ENCODE results near the gene XPO4. TPM values are rescaled to one million over a fixed set of nuclear protein-coding genes. Genes with fewer than 3 reads are reported as not detected.

The XPO4 gene
- total and polyA plus RNA-seq, 2 donors (not counting 3 experiments of a cell fraction or from before 2014, with no cell fraction given) = 6.0 to 22.5 TPM

GRCh38 chr13:20882206-20882605, 20.3 kb downstream of the XPO4 start:
- POLR2A ChIA-PET = no interaction called here

GRCh38 chr13:20877902-20878301, 24.6 kb downstream of the XPO4 start:
- CTCF ChIA-PET = no interaction called here
- intact Hi-C loops (cut with micrococcal nuclease) = no loop called here

More at GRCh38 chr13:20882206-20882605, 20.3 kb downstream of the XPO4 start:
- intact Hi-C loops (cut with micrococcal nuclease) = loop anchor here (1.0 to 2.0 kb wide), 2 partner anchors 9 to 21 kb away; partner anchors contain the start of gene XPO4
- no peaks in the 10 kb centered on the region for H3K9me1 ChIP-seq (replicated peaks; ENCODE audit: control insufficient read depth, extremely low read depth, insufficient read depth, low read length)
- TF ChIP-seq POLR2A (IDR thresholded peaks at IDR 0.05; ENCODE audit: low read depth, low read length) (no peak), MYC (IDR thresholded peaks at IDR 0.05; ENCODE audit: low read depth, low read length) (no peak), EZH2 (IDR thresholded peaks at IDR 0.05; ENCODE audit: borderline replicate concordance, low read depth, low read length, severe bottlenecking) (no peak), GATA2 (IDR thresholded peaks at IDR 0.05; ENCODE audit: insufficient read depth, insufficient read length, low read depth, low read length) (no peak), POLR2AphosphoS5 (IDR thresholded peaks at IDR 0.05; ENCODE audit: insufficient read depth, low read depth, low read length) (no peak)
- no peak overlapping the region for H2AFZ ChIP-seq (ENCODE audit: low read depth, low read length)
- H4K20me1 ChIP-seq (replicated peaks; ENCODE audit: control insufficient read depth, extremely low read depth, insufficient read depth, low read length) = no peaks in the 10 kb centered on the region
- no peaks in the 10 kb centered on the region for H3K36me3 ChIP-seq (ENCODE audit: control insufficient read depth in 2 of 2, extremely low read depth in 1 of 2, insufficient read depth in 2 of 2, low read length in 2 of 2)
- H3K27ac ChIP-seq (ENCODE audit: insufficient read depth, low read depth, low read length) = no peak overlapping the region
- DNase-seq (ENCODE audit: low read depth, low spot score) (no peak), FAIRE-seq (no peak)
- peaks cover 15% of the 10 kb centered on the region for H3K4me1 ChIP-seq (ENCODE audit: control insufficient read depth, extremely low read depth, insufficient read depth, low read length)
- no peak overlapping the region for H3K4me3 ChIP-seq (replicated peaks in 1 of 3; ENCODE audit: insufficient read depth in 1 of 3, low read depth in 1 of 3, low read length in 3 of 3)
- CTCF ChIA-PET = interaction anchor here (0.8 to 1.2 kb wide), 5 partner anchors 9 to 685 kb away, joined by 3 to 8 read pairs (median 4); partner anchors contain the start of gene XPO4
- H3K27me3 ChIP-seq (ENCODE audit: control insufficient read depth in 2 of 2, insufficient read depth in 2 of 2, low read length in 2 of 2) = no peaks in the 10 kb centered on the region
- H3K4me2 ChIP-seq (ENCODE audit: insufficient read depth, low read length) = no peak overlapping the region
- peaks cover 88% of the 10 kb centered on the region for H3K79me2 ChIP-seq (ENCODE audit: control insufficient read depth, insufficient read depth, low read length)
- H3K9ac ChIP-seq (replicated peaks; ENCODE audit: extremely low read depth, insufficient read depth, low read length) = no peak overlapping the region
- dilution Hi-C loops (cut with MboI; ENCODE audit: extremely low pct_ligation_motif_present, low sequenced_read_pairs) = no loop called here
- no peaks in the 10 kb centered on the region for H3K9me3 ChIP-seq (replicated peaks; ENCODE audit: control insufficient read depth, insufficient read depth, low read length)
- no TSS peak for BruUV-seq (replicated peaks)

More at GRCh38 chr13:20877902-20878301, 24.6 kb downstream of the XPO4 start:
- Histone ChIP-seq H3K4me1 (ENCODE audit: control insufficient read depth, extremely low read depth, insufficient read depth, low read length) (peaks cover 22% of the 10 kb centered on the region), H3K4me2 (ENCODE audit: insufficient read depth, low read length) (no peak overlapping the region), H3K9me1 (replicated peaks; ENCODE audit: control insufficient read depth, extremely low read depth, insufficient read depth, low read length) (no peaks in the 10 kb centered on the region), H3K9ac (replicated peaks; ENCODE audit: extremely low read depth, insufficient read depth, low read length) (no peak overlapping the region), H2AFZ (ENCODE audit: low read depth, low read length) (no peak overlapping the region), H3K9me3 (replicated peaks; ENCODE audit: control insufficient read depth, insufficient read depth, low read length) (no peaks in the 10 kb centered on the region), H3K27ac (ENCODE audit: insufficient read depth, low read depth, low read length) (no peak overlapping the region), H3K36me3 (ENCODE audit: control insufficient read depth in 2 of 2, extremely low read depth in 1 of 2, insufficient read depth in 2 of 2, low read length in 2 of 2) (no peaks in the 10 kb centered on the region), H3K27me3 (ENCODE audit: control insufficient read depth in 2 of 2, insufficient read depth in 2 of 2, low read length in 2 of 2) (no peaks in the 10 kb centered on the region), H4K20me1 (replicated peaks; ENCODE audit: control insufficient read depth, extremely low read depth, insufficient read depth, low read length) (no peaks in the 10 kb centered on the region), H3K79me2 (ENCODE audit: control insufficient read depth, insufficient read depth, low read length) (peaks cover 85% of the 10 kb centered on the region), H3K4me3 (replicated peaks in 1 of 3; ENCODE audit: insufficient read depth in 1 of 3, low read depth in 1 of 3, low read length in 3 of 3) (no peak overlapping the region)
- POLR2A ChIA-PET = no interaction called here
- dilution Hi-C loops (cut with MboI; ENCODE audit: extremely low pct_ligation_motif_present, low sequenced_read_pairs) = no loop called here
- no peak for DNase-seq (ENCODE audit: low read depth, low spot score)
- TF ChIP-seq POLR2A (IDR thresholded peaks at IDR 0.05; ENCODE audit: low read depth, low read length) (no peak), JUN (IDR thresholded peaks at IDR 0.05; ENCODE audit: borderline replicate concordance, insufficient read depth, insufficient read length, low read depth) (no peak), POLR2AphosphoS5 (IDR thresholded peaks at IDR 0.05; ENCODE audit: insufficient read depth, low read depth, low read length) (no peak), EZH2 (IDR thresholded peaks at IDR 0.05; ENCODE audit: borderline replicate concordance, low read depth, low read length, severe bottlenecking) (no peak), GATA2 (IDR thresholded peaks at IDR 0.05; ENCODE audit: insufficient read depth, insufficient read length, low read depth, low read length) (no peak), MYC (IDR thresholded peaks at IDR 0.05; ENCODE audit: low read depth, low read length) (no peak), FOS (IDR thresholded peaks at IDR 0.05; ENCODE audit: borderline replicate concordance, insufficient read depth, low read length) (no peak)
- TF ChIP-seq, protein P1, sequence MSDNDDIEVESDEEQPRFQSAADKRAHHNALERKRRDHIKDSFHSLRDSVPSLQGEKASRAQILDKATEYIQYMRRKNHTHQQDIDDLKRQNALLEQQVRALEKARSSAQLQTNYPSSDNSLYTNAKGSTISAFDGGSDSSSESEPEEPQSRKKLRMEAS (IDR thresholded peaks at IDR 0.05; ENCODE audit: insufficient read depth, insufficient read length) = no peak
- TF ChIP-seq, protein P2, sequence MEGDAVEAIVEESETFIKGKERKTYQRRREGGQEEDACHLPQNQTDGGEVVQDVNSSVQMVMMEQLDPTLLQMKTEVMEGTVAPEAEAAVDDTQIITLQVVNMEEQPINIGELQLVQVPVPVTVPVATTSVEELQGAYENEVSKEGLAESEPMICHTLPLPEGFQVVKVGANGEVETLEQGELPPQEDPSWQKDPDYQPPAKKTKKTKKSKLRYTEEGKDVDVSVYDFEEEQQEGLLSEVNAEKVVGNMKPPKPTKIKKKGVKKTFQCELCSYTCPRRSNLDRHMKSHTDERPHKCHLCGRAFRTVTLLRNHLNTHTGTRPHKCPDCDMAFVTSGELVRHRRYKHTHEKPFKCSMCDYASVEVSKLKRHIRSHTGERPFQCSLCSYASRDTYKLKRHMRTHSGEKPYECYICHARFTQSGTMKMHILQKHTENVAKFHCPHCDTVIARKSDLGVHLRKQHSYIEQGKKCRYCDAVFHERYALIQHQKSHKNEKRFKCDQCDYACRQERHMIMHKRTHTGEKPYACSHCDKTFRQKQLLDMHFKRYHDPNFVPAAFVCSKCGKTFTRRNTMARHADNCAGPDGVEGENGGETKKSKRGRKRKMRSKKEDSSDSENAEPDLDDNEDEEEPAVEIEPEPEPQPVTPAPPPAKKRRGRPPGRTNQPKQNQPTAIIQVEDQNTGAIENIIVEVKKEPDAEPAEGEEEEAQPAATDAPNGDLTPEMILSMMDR (IDR thresholded peaks at IDR 0.05; ENCODE audit: extremely low read depth in 1 of 2, insufficient read depth in 1 of 2, low read depth in 1 of 2, low read length in 2 of 2) = no peak
- peak; percentile 4 for FAIRE-seq
- BruUV-seq (replicated peaks) = no TSS peak

Data from endothelial cell of umbilical vein (primary cell).